GM18909 (cell line): ENCODE measurements around the gene SLC35E2B.

Experiments used
- ATAC-seq: cut with Tn5 transposase; IDR thresholded peaks from one replicate; pipeline ENCODE4 v1.9.1; 2021; ENCODE audit warnings: mild to moderate bottlenecking; ENCODE audit not compliant: unreplicated experiment, poor library complexity

SLC35E2B gene

DNA sequence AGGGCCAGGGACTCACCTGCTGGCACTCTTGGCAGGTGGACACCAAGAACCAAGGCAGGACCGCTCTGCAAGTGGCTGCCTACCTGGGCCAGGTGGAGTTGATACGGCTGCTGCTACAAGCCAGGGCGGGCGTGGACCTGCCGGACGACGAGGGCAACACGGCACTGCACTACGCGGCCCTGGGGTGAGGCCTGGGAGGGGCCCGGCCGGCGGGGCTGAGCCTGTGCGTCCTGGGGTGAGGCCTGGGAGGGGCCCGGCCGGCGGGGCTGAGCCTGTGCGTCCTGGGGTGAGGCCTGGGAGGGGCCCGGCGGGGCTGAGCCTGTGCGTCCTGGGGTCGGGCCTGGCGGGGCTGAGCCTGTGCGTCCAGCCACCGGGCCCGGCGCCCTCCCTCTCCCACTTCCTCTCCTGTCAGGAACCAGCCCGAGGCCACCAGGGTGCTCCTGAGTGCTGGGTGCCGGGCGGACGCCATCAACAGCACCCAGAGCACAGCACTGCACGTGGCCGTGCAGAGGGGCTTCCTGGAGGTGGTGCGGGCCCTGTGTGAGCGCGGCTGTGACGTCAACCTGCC is 65.2 kb downstream of the SLC35E2B start:
- no peak for ATAC-seq

DNA sequence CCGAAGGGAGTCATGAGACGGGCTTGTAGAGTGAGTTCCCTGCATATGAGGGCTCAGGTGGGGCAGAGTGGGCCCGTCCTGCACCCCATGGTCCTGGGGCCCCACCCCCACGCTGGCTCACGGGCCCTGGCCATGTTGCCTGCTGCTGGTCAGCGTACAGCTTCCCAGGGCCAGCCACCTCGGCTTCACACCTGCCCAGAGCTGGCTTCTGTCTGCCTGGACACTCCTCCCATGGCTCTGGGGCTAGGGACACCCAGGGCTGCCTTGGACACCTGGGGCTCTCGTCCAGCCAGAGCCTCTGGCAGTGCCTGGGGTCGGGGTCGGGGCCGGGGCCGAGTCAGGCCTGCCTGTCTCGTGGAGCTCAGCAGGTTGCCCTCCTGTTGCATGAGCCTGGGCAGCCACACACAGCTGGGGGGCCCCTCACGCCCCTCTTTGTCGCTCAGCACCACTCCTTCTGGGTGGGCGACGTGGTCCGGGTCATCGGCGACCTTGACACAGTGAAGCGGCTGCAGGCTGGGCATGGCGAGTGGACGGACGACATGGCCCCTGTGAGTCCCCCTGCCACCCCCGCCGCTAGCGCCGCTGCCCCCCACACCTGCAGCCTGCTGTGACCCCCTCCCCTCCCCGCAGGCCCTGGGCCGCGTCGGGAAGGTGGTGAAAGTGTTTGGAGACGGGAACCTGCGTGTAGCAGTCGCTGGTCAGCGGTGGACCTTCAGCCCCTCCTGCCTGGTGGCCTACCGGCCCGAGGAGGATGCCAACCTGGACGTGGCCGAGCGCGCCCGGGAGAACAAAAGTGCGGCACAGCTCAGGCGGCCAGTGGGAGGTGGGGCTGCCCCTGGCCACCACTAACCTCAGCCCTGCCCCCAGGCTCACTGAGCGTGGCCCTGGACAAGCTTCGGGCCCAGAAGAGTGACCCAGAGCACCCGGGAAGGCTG is 66.1 kb downstream of the SLC35E2B start:
- ATAC-seq: no peak

DNA sequence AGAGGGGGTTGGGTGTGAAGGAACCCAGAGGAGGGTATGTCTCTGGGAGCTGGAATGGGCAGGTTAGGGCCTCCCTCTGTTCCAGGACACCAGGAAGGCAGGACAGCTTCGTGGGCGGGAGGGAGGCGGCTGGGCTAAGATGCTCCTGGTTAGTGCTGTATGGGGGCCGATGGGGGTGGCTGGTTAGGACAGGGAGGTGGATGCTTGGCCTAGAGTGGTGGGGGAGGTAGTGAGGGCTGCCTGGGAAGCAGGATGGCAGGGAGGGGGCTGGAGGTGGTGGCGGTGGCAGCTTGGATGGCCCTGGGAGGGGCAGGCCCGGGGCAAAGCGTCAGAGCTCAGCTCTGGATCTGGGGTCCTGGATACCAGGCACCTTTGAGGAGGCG is 66.8 kb downstream of the SLC35E2B start:
- ATAC-seq: no peak

DNA sequence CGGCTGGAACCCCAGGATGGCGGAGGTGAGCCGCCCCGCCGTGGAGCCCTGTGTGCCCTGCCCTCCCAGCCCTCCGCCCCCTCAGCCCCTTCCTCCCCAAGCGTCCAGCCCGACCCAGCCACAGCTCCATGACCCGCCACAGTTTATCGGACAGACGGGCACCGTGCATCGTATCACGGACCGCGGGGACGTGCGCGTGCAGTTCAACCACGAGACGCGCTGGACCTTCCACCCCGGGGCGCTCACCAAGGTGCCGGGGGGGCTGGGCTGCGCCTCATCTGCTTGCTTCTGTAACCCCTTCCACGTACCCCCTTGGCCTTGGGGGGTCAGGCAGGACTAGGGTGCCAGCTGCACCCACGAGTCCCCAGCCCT is 67.2 kb downstream of the SLC35E2B start:
- ATAC-seq: no peak

DNA sequence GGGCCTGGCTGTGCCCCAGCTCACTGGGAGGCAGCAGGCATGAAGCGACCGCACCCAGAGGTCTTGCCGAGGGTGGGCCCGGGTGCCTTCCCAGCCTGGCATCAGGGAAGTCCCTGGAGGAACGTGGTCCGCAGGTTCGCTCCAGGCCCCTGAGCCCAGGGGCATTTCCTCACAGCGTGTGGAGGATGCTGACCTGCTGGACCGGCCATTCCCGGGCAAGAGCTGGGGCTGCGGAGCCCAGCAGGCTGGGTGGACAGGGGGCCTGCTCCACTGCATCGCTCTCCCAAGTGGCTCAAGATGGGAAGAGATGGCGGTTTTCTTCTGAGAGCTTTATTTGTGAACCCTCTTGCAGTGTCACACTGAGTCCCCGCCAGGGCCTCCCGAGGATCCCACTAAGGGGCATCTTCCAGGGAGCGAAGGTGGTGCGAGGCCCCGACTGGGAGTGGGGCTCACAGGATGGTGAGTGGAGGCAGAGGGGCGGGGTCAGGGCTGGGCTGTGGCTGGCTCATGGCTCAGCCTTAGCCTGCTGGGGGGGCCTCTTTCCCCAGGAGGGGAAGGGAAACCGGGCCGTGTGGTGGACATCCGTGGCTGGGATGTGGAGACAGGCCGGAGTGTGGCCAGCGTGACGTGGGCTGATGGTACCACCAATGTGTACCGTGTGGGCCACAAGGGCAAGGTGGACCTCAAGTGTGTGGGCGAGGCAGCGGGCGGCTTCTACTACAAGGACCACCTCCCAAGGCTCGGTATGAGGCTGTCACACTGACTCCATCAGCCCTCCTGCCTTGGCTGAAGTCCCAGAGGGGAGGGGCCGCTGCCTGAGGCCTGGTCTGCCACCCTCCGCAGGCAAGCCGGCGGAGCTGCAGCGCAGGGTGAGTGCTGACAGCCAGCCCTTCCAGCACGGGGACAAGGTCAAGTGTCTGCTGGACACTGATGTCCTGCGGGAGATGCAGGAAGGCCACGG is 67.9 kb downstream of the SLC35E2B start:
- ATAC-seq: no peak

DNA sequence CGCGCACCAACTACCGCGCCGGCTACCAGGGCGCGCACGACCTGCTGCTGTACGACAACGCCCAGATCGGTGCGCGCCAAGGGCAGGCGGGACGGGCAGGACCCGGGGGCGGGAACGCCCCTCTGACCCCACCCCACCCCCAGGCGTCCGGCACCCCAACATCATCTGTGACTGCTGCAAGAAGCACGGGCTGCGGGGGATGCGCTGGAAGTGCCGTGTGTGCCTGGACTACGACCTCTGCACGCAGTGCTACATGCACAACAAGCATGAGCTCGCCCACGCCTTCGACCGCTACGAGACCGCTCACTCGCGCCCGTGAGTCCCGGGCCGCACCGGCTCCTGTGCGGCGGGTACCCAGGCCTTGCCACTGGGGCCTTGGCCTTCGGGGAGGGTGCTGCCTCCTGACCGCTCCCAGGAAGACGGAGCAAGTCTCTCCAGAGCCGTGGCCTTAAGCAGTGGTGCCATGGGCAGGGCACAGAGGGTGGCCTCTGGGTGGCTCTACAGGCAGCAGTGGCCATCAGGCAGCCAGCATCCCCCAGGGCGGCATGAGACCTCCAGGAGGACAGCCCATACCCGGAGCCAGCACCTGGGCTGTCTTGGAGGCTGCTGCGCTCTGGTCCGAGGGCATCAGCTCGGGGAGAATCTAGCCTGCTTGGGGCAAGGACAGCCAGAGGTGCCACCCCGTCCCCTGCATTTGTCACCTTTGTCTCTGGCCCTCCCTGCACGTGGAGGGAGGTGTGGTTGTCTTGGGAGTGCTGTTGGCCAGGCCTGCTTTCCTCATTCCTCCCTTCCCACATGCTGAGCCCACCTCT is 68.8 kb downstream of the SLC35E2B start:
- no peak for ATAC-seq

GRCh38 chr1:1623181-1623630 is 69.4 kb downstream of the SLC35E2B start:
- no peak for ATAC-seq

DNA sequence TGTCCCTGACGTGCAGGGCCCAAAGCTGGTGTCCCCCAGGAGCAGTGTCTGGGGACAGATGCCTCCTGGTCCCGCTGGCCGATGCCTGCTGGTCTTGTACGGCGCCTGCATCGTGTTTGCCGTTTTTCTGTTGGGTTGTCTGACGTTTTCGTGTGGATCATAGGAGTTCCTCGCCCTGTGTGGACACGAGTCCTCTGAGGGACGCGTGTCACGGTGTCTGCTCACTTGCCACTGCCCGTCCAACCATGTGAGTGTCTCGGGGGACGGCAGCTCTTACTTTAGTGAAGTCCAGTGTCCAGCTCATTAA is 69.9 kb downstream of the SLC35E2B start:
- no peak for ATAC-seq

GRCh38 chr1:1622010-1622787 is 70.4 kb downstream of the SLC35E2B start:
- ATAC-seq: no peak

DNA sequence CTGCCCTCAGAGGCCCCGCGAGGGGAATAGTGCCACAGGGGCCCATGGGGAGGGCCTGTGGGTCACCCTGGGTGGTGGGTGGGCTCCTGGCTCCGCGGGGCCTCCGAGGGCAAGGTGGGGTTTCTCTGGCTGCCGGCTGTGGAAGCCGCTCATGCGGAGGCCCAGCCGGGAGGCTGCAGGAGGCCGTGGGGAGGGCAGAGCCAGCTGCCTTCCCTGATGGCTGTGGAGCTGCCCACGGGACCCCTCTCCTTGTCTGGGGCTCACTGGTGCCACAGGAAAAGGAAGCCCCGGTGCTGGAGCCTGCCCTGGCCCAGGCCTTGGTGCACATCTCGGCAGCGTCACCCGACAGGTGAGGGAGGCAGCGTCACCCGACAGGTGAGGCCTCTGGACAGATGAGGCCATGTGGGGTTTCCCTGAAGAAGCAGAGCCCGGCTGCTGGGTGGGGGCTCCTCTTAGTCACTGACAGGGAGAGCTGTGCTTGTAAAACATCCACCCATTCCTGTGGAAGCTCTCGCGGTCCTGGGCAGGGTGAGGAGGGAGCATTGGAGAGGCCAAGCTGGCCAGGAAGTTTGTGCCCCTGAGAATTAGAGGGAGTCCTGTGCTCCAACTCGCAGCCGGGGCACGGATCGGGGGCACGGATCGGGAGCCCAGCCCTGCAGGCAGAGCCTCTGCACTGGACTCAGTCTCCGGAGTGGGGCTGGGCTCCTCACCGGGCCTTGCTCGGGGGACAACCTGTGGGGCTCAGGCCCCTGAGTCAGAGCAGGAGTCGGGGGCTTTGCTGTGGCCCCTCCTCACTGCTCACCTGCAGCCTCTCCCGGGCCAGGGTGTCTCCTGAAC is 71.2 kb downstream of the SLC35E2B start:
- ATAC-seq: no peak

DNA sequence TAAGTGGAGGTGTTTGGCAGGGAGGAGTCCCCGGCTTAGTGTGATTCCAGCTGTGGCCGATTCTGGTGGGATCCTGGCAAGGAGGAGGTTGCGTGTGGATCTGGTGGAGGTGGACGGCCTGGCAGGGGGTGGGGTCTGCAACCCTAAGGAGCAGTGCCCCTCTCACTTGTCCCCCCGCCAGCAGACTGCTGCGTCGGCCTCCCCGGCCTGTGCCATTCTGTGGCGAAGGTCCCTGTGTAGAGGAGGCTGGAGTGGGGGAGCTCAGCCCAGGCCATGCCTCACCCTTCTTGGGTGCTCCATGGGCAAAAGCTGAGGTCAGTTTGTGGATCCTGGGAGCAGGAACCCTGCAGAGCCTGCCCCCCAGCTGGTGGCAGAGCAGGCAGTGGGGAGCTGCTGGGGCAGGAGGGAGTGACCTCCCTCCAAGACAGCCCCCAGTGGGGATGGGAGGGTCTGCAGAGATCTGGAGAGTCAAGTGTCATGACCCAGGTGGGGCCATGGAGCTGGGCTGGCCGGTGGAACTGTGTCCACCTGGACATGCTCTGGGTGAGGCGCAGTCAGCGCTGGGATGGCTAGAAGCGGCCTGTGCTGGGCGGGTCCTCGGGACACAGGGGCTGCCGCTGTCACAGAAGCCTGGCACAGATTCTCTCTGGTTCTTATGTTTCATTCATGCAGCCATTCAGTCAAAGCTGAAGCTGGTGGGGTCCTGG is 72.0 kb downstream of the SLC35E2B start:
- no peak for ATAC-seq

DNA sequence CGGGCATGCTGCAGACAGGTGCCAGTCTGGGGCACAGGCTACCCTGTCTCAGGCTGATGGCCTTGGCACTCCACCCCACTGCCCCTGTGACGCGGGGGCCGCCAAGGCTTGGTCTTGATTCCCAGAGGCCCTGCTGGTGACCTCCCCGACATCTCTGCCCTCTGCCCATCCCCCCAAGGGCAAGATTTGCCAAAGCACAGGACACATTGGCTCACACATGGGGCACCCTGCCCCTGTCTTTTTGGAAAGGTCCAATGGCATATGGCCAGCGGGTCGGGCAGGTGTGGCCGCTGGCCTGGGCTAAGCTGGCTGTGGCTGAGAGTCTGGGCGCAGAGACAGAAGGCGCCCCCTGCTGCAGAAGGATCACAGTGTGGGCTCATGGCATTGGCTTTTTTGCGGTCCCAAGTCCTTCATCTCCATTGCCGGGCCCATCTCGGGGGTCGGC is 72.7 kb downstream of the SLC35E2B start:
- no peak for ATAC-seq

GRCh38 chr1:1618396-1619068 is 74.1 kb downstream of the SLC35E2B start:
- ATAC-seq: no peak

DNA sequence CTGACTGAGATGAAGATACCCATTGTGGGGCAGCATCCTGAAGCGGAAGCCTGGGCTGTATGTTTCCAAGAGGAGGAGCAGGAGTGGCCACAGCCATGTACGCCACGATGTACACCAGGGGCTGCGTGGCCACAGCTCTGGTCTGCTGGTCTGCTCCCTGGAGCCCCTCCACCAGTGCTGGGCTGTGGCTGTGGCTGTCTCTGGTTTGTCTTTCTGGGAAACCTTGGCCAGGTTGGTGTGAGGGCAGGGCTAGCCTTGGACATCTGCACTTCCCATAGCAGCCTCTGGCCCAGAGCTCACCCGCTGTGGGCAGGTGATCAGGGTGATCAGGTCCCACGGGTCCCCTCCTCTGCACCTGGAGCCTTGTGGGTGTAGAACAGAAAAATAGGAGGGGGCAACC is 74.7 kb downstream of the SLC35E2B start:
- ATAC-seq: no peak

DNA sequence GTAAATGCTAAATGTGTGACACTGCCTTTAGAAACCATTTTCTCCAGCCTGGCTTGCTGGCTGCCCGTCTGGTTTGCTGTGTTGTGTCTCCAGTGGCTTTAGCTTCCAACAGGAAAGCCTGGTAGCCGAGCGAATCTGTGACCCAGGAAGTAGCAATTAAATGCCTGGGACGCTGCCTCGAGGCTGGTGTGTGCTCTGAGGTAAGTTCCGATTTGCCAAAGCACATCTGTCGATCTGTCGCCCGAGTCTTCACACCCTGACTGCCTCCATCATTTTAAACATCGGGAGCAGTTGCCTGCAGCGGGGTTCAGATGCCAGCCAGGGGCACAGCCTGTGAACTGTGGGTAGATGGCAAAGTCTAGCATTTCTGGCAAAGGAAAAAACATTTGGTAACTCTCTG is 75.1 kb downstream of the SLC35E2B start:
- ATAC-seq: no peak

- no peak for ATAC-seq
Measured at GRCh38 chr1:1616838-1617237, 75.8 kb downstream of the SLC35E2B start.

DNA sequence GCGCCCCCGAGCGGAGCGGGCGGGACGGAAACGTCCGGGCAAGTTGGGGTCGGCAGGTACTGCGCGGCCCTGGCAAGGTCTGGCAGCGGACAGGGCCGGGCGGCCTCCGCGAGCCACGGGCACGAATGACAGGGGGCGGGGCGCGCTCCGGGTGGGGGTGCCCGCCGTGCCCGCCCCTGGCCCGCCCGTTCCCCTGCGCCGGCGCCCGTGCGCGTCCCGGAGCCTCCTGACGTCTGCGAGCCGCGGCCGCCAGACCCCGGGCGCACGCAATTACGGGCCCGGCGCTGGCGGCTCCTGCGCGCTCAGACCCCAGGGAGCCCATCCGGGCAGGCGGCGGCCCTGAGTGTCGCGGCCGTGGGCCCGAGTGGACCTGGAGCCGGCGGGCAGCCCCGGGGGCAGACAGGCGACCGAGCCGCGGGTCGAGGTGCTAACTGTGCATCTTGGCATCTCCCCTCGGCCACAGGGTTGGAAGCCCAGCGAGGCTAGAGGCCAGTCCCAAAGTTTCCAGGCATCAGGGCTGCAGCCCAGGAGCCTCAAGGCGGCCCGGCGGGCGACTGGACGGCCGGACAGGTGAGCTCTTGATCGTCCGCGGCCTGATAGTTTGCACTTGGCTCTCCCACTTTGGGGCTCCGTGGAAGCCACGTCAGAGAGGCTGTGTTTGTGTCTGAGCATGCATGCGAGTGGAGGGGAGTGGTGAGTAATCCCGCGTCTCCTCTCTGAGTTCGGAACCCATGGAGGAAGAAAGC is 76.4 kb downstream of the SLC35E2B start:
- peak; percentile 21 for ATAC-seq
